Effector memory CD8-positive, alpha-beta T cell (primary cell): ENCODE data around the gene EIF2AK3.
"Not testable (repeated sequence)": the region's sequence is repeated elsewhere in the genome, so short reads cannot be mapped to it uniquely, and the experiment has no call there.

Source experiments
- ATAC-seq: fragments of 150-1000 bp; cut with Tn5 transposase; replicated peaks from 2 replicates; pipeline ENCODE4 v1.10.0; 2021; ENCODE audit warnings: mild to moderate bottlenecking, moderate library complexity
- DNase-seq, 3 experiments: peaks; one replicate each; pipeline ENCODE4 v3.0.0; 2021
- H3K27ac Mint-ChIP-seq, 2 donors: one replicate each; pipeline ENCODE4 v1.8.0; 2022; ENCODE audit warnings: mild to moderate bottlenecking in 2 of 2, mixed read lengths in 2 of 2, moderate library complexity in 2 of 2
- H3K27me3 Mint-ChIP-seq, 2 donors: one replicate each; pipeline ENCODE4 v1.8.0; 2022; ENCODE audit warnings: mixed read lengths in 2 of 2
- H3K36me3 Mint-ChIP-seq: one replicate; pipeline ENCODE4 v1.8.0; 2022; ENCODE audit warnings: mild to moderate bottlenecking, moderate library complexity, mixed read lengths; ENCODE audit not compliant: insufficient read depth
- H3K4me1 Mint-ChIP-seq, 2 donors: one replicate each; pipeline ENCODE4 v1.8.0; 2022; ENCODE audit warnings: low read depth in 2 of 2, mixed read lengths in 2 of 2
- H3K4me3 Mint-ChIP-seq, 2 donors: one replicate each; pipeline ENCODE4 v1.8.0; 2022; ENCODE audit warnings: mild to moderate bottlenecking in 2 of 2, mixed read lengths in 2 of 2, moderate library complexity in 2 of 2
- H3K9me3 Mint-ChIP-seq, 2 donors: one replicate each; pipeline ENCODE4 v1.8.0; 2022; ENCODE audit warnings: mixed read lengths in 2 of 2

EIF2AK3 gene

DNA sequence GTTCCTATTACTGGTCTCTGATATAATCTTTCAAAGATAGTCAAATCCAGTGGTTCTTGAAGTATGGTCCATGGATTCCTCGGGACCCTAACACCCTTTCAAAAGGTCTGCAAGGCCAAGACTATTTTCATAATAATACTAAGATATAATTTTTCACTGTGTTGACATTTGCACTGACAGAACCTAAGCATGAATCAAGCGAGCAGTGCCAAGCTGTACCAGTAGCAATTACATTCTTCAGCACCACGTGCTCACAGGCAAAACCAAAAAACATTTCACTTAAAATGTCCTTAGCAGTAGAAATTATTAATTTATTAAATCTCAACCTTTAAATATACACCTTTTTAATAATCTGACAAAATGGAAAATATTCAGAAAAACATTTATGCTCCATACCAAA is 59.1 kb downstream of the EIF2AK3 start:
- no peak for ATAC-seq
- no peak overlapping the region for H3K4me3 Mint-ChIP-seq
- H3K36me3 Mint-ChIP-seq: peaks cover 46% of the 10 kb centered on the region

DNA sequence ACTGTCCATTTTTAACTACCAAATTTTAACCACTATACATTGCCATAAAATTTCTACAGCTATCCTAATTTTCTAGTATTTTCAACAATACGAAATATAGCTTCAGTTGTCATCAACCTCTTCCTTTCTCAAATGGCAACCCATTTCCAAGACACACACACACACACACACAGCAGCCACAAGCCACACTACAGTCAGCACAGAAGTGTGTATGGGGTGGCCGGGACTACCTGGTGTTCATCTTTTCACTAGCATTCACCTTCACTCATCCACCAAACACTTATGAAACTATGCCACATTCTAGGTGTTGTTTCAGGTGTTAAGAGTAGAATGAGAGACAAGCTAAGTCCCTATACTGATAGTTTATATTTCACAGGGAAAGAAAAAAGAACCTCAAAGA is 62.9 kb downstream of the EIF2AK3 start:
- H3K27ac Mint-ChIP-seq: peak overlapping the region in 1 of 2 donors; percentile 52
- DNase-seq (no peak), ATAC-seq (no peak)
- peaks cover 1 to 25% of the 10 kb centered on the region in 2 donors for H3K4me1 Mint-ChIP-seq
- H3K4me3 Mint-ChIP-seq: no peak overlapping the region
- peaks cover 57% of the 10 kb centered on the region for H3K36me3 Mint-ChIP-seq
- H3K9me3 Mint-ChIP-seq: no peaks in the 10 kb centered on the region
- H3K27me3 Mint-ChIP-seq: no peaks in the 10 kb centered on the region

More for the DNA sequence above, 59.1 kb downstream of the EIF2AK3 start:
- no peaks in the 10 kb centered on the region for H3K27me3 Mint-ChIP-seq
- no peak overlapping the region for H3K27ac Mint-ChIP-seq
- H3K9me3 Mint-ChIP-seq: no peaks in the 10 kb centered on the region
- DNase-seq: no peak
- H3K4me1 Mint-ChIP-seq: peaks cover 1 to 7% of the 10 kb centered on the region in 2 donors

DNA sequence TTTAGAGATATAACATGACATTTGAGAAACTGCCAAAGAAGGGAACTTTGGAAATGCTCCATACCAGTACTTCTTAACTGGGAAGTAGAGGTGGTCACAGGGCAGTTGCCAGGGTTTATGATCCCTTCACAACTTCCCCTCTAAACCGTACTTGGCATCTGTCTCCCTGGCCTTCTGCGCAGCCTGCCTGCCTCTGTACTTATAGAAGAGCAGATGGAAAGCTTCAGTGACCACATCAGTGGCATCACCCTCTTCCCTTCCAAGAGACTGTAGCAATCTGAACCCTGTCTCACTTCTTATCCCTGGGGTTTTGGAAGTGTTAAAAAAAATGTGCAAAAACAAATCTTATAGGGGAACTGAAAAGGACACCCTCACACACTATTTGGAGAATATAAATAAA is 64.1 kb downstream of the EIF2AK3 start:
- no peak overlapping the region for H3K4me3 Mint-ChIP-seq
- H3K9me3 Mint-ChIP-seq: no peaks in the 10 kb centered on the region
- peaks cover 56% of the 10 kb centered on the region for H3K36me3 Mint-ChIP-seq
- H3K4me1 Mint-ChIP-seq: peaks cover 1 to 25% of the 10 kb centered on the region in 2 donors
- DNase-seq: no peak
- ATAC-seq: no peak
- no peak overlapping the region for H3K27ac Mint-ChIP-seq
- H3K27me3 Mint-ChIP-seq: no peaks in the 10 kb centered on the region

DNA sequence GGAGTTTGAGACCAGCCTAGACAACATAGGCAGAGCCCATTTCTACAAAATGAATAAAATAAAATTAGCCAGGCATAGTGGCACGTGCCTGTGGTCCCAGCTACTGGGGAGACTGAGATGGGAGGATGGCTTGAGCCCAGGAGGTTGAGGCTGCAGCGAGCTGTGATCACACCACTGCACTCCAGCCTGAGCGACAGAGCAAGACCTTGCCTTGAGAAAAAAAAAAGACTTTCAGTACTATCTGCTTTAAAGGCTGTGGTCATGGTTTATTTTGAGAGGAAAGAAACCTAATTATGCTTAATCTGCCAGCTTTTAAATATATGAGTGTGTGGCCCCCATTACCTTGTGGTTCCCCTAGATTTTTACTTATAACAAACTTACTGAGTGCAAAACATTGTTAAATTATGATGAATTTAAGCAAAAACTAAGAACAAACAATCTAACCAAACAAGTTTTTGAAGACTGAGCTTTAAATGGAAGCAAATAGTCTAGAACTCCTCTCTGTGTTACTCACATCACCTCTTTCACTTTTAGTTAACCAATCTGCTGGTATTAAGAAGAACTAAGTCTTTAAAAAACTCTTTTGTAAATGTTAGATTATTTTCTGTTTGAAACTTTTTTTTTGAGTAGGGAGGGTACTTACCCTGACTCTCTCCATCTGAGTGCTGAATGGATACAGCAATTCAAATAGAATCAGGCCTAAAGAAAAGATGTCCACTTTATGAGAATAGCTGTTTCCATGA is 65.4 kb downstream of the EIF2AK3 start:
- Mint-ChIP-seq H3K27ac (peak overlapping the region; percentile 38 to 65), H3K4me3 (no peak overlapping the region), H3K4me1 (peaks cover 0 to 25% of the 10 kb centered on the region in 2 donors), H3K36me3 (peaks cover 59% of the 10 kb centered on the region), H3K9me3 (no peaks in the 10 kb centered on the region), H3K27me3 (no peaks in the 10 kb centered on the region)
- DNase-seq: no peak
- no peak for ATAC-seq

DNA sequence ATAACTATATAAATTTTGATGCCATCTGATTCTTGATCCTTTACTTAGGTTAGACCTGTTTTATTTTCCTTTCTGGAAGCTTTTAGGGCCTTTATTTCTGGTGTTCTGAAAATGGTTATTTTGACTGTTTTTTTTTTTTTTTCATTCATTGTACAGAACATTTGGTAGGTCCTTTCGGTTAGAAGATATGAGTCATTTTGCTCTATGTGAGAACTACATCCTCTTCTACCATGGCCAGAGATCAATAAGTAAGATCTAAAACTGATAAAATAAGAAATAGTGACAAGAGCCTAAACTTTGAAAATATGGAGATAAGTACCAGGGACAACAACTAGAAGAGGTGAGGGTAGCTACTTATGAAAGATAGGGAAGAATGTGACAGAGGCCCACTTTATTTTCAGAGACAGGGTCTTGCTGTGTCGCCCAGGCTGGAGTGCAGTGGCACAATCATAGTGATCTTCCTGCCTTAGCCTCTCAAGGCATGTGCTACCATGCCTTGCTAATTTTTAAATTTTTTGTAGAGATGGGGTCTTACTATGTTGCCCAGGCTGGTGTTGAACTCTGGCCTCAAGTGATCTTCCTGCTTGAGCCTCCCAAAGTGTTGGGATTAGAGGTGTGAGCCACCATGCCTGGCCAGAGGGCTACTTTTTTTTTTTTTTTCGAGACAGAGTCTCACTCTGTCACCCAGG is 66.5 kb downstream of the EIF2AK3 start:
- Mint-ChIP-seq H3K9me3 (no peaks in the 10 kb centered on the region), H3K4me3 (no peak overlapping the region), H3K27ac (peak overlapping the region; percentile 36 to 67), H3K36me3 (peaks cover 59% of the 10 kb centered on the region), H3K27me3 (no peaks in the 10 kb centered on the region), H3K4me1 (peaks cover 0 to 25% of the 10 kb centered on the region in 2 donors)
- DNase-seq (no peak), ATAC-seq (no peak)

DNA sequence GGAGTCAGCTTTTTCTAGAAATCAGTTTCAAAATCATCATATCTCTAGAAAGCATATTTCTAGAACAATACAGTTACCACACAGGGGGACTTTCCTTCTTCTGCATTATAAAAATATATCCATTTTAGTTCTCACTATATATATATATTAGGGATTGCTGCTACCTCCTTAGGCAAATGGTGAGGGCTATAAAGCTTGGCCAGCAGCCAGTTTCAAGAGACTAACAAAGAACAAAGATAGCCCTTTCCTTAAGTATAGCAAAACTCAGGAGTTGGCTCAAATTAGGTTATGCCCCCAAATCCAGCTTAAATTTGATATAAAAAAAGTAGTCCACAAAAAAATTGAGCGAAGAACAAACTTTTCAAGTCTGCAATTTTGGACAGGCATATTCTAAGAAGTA is 70.0 kb downstream of the EIF2AK3 start:
- no peak overlapping the region for H3K4me3 Mint-ChIP-seq
- no peak for DNase-seq
- no peaks in the 10 kb centered on the region for H3K27me3 Mint-ChIP-seq
- H3K27ac Mint-ChIP-seq: no peak overlapping the region
- H3K4me1 Mint-ChIP-seq: peaks cover 0 to 11% of the 10 kb centered on the region in 2 donors
- no peaks in the 10 kb centered on the region for H3K9me3 Mint-ChIP-seq
- peaks cover 51% of the 10 kb centered on the region for H3K36me3 Mint-ChIP-seq
- ATAC-seq: no peak

DNA sequence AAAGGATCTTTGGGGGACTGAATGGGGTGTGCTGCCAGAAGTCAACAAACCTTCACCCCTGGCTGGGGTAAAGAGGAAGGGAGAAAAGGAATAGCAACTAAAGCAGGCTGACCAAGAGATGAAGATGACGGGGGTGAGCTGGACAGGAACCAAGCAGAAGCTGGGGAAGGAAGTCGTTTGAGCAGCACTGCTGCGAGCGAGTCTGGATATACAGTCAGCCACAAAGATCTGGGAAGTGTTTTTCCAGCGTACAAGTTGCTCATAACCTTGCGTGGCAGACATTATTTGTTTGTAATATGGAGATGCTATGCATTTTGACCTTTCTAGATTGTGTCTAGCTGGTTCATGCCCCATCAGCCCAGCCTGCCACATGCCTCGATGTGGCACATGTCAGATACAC is 71.2 kb downstream of the EIF2AK3 start:
- peaks cover 39% of the 10 kb centered on the region for H3K36me3 Mint-ChIP-seq
- no peak overlapping the region for H3K27ac Mint-ChIP-seq
- no peaks in the 10 kb centered on the region for H3K9me3 Mint-ChIP-seq

DNA sequence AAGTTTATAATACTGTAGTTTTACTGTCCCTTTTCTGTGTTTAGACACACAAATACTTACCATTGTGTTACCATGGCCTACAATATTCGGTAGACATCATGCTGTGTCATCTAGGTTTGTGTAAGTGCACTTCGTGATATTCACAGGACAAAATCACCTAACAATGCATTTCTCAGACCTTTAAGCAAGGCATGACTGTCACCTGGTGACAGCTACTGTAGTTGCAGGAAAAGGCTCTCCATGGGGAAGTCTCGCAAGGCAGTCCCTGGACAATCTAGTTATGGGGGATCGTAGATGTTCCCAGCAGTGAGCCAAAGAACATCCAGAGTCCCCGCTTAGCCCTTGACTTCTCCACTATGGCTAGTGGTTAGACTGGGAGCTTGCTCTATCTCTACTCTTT is 73.1 kb downstream of the EIF2AK3 start:
- DNase-seq: no peak
- Mint-ChIP-seq H3K36me3 (peaks cover 23% of the 10 kb centered on the region), H3K9me3 (no peaks in the 10 kb centered on the region), H3K4me1 (peaks cover 0 to 2% of the 10 kb centered on the region in 2 donors), H3K27me3 (peaks cover 11 to 13% of the 10 kb centered on the region in 2 donors), H3K27ac (no peak overlapping the region), H3K4me3 (no peak overlapping the region)
- ATAC-seq: no peak

More for the DNA sequence above, 71.2 kb downstream of the EIF2AK3 start:
- Mint-ChIP-seq H3K4me1 (peaks cover 2 to 5% of the 10 kb centered on the region in 2 donors), H3K4me3 (no peak overlapping the region), H3K27me3 (no peaks in the 10 kb centered on the region)
- no peak for DNase-seq
- ATAC-seq: no peak

DNA sequence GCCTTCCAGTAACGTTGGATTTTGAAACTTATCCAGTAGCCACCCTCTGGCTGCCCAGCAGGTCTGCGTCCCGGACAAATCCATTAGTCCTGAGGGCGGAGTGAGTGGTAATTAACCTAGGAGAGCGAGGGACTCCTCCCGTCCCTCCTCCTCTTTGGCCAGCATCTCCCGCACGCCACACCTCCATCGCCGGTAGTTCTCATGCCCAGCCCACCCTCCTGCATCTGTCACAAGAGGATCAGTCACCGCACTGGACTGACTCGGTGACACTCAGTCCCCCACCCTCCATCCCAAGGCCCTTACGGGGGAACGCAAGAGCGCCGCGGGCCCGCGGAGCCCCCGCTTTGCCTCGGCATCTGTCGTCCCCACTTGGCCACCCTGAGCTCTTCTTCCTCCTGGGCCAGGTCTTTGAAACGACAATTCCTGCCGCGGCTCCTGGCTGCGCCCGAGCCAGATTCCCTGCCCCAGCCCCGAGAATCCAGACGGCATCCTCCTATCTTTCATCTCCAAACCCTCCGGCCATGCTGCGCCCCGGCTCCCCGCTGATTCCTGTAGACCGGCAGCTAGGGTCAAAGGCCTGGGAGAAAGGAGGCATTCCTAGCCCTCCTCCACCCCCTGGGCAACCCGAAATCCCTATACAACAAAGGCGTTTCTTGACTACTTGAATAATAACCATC is 77.5 kb downstream of the EIF2AK3 start:
- ATAC-seq (no peak), DNase-seq (no peak)
- no peak overlapping the region for H3K27ac Mint-ChIP-seq
- H3K27me3 Mint-ChIP-seq: peaks cover 11 to 14% of the 10 kb centered on the region in 2 donors
- H3K4me1 Mint-ChIP-seq: peaks cover 0 to 2% of the 10 kb centered on the region in 2 donors
- no peaks in the 10 kb centered on the region for H3K9me3 Mint-ChIP-seq
- no peak overlapping the region for H3K4me3 Mint-ChIP-seq
- peaks cover 2% of the 10 kb centered on the region for H3K36me3 Mint-ChIP-seq

DNA sequence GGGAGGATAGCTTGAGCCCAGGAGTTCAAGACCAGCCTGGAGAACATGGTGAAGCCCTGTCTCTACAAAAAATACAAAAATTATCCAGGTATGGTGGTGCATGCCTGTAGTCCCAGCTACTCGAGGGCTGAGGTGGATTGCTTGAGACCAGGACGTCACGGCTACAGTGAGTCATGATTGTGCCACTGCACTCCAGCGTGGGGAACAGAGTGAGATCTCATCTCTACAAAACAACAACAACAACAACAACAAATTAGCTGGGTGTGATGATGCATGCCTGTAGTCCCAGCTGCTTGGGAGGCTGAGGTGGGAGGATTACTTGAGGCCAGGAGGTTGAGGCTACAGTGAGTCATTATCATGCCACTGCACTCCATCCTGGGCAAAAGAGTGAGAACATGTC is 81.0 kb downstream of the EIF2AK3 start:
- H3K9me3 Mint-ChIP-seq, H3K4me3 Mint-ChIP-seq, H3K4me1 Mint-ChIP-seq, ATAC-seq, H3K36me3 Mint-ChIP-seq, DNase-seq, H3K27ac Mint-ChIP-seq: not testable (repeated sequence)
- H3K27me3 Mint-ChIP-seq: peaks cover 32 to 37% of the 10 kb centered on the region in 2 donors

DNA sequence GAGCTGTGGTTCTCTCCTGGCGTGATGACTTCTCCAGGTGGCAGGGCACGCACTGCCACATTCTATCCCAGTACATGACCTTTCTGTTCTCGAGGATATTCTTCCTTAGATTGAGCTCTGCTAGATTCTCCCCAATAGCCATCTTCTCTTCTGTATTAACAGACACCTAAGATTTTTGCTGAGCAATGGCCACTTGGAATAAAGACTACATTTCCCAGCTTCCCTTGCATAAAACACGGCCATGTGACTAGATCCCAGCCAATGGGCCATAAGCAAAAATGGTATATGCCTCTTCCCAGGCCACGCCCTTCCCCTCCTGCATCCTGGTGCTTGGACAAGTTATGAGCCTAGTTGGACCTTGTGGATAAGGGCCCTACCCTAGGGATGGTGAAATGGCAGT is 82.1 kb downstream of the EIF2AK3 start:
- Mint-ChIP-seq H3K36me3 (peaks cover 2% of the 10 kb centered on the region), H3K4me3 (no peak overlapping the region), H3K4me1 (no peaks in the 10 kb centered on the region), H3K27me3 (peaks cover 31 to 39% of the 10 kb centered on the region in 2 donors), H3K9me3 (no peaks in the 10 kb centered on the region), H3K27ac (no peak overlapping the region)
- DNase-seq: no peak
- no peak for ATAC-seq

DNA sequence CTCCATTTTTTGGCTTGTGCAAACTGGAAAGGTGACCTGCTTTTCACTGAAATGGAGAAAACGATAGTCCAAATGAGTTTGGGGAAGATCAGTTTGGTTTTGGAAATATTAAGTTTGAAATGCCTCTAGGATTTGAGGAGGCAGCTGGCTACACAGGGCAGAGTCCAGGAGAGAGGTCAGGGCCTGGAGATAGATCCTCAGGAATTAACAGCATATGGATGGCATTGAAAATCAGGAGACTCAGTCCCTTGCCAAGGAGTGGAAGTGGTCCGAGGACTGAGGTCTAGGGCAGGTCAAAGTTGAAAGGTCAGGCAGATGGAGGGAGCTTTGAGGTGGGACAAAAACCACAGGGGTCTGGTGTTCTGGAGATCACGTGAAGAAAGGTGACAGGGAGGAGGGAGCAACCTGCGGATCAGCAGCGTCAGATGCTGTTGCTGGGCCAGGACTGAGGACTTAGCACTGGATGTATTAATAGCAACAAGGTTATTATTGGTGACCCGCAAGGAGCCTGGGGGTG is 83.7 kb downstream of the EIF2AK3 start:
- no peak overlapping the region for H3K4me3 Mint-ChIP-seq
- H3K9me3 Mint-ChIP-seq: no peaks in the 10 kb centered on the region
- DNase-seq: no peak
- no peak for ATAC-seq
- H3K36me3 Mint-ChIP-seq: peaks cover 2% of the 10 kb centered on the region
- H3K27me3 Mint-ChIP-seq: peaks cover 21 to 33% of the 10 kb centered on the region in 2 donors
- H3K4me1 Mint-ChIP-seq: no peaks in the 10 kb centered on the region
- H3K27ac Mint-ChIP-seq: no peak overlapping the region

DNA sequence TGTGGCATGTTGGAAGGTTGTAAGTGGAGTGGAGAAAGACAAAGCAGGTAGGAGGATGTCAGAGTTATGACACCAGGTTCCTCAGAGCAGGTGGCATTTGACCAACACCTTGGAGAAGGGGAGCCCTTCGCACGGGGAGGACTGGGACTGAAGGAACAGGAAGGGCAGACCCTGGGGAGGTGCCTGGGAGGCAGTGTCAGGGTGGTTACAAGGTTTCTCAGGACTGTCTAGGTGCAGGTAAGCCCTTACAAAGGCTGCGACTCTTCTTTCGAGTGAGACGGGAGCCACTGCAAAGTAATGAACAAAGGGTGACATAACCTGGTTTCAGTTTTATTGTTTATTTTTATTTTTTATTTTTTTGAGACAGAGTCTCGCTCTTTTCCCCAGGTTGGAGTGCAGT is 84.6 kb downstream of the EIF2AK3 start:
- Mint-ChIP-seq H3K9me3 (no peaks in the 10 kb centered on the region), H3K36me3 (no peaks in the 10 kb centered on the region), H3K27ac (no peak overlapping the region), H3K4me3 (no peak overlapping the region), H3K27me3 (peaks cover 25 to 43% of the 10 kb centered on the region in 2 donors), H3K4me1 (no peaks in the 10 kb centered on the region)
- ATAC-seq (no peak), DNase-seq (no peak)
